ENCODE measurements around the gene COL15A1. TPM values are rescaled to one million over a fixed set of nuclear protein-coding genes. Genes with fewer than 3 reads are reported as not detected.

The COL15A1 gene
- total and polyA plus RNA-seq, 2 donors (not counting 1 experiment from before 2014, with no cell fraction given) = not detected

- no peak for ATAC-seq (ENCODE audit: low read depth)
Observed at GRCh38 chr9:99023231-99023630, 79.5 kb downstream of the COL15A1 start.

GRCh38 chr9:99023831-99024230, 80.1 kb downstream of the COL15A1 start:
- intact Hi-C loops (cut with micrococcal nuclease) = no loop called here
- ATAC-seq (ENCODE audit: low read depth) (no peak), DNase-seq (no peak)
- Histone ChIP-seq H3K4me1 (ENCODE audit: control insufficient read depth in 2 of 2, insufficient read depth in 2 of 2, low read length in 2 of 2) (no peaks in the 10 kb centered on the region), H3K4me3 (ENCODE audit: control extremely low read depth in 1 of 5, extremely low read depth in 1 of 5, insufficient read depth in 1 of 5, low read depth in 2 of 5, low read length in 4 of 5) (no peak overlapping the region), H3K4me2 (replicated peaks; ENCODE audit: low read depth, low read length, poor library complexity, severe bottlenecking) (no peak overlapping the region), H3K9ac (ENCODE audit: low read length) (no peak overlapping the region), H3K36me3 (replicated peaks in 1 of 2; ENCODE audit: control extremely low read depth in 1 of 2, control insufficient read depth in 1 of 2, extremely low read depth in 1 of 2, insufficient read depth in 2 of 2, low read length in 1 of 2) (no peaks in the 10 kb centered on the region), H3K79me2 (ENCODE audit: control insufficient read depth, insufficient read depth, low read length) (no peaks in the 10 kb centered on the region), H3K9me3 (ENCODE audit: control extremely low read depth in 1 of 3, control insufficient read depth in 2 of 3, insufficient read depth in 1 of 3, low read length in 2 of 3) (no peaks in the 10 kb centered on the region), H3K27ac (ENCODE audit: low read length in 2 of 2) (no peak overlapping the region), H3K27me3 (replicated peaks in 1 of 4; ENCODE audit: control extremely low read depth in 1 of 4, control insufficient read depth in 3 of 4, insufficient read depth in 4 of 4, low read length in 3 of 4) (no peaks in the 10 kb centered on the region), H4K20me1 (ENCODE audit: control insufficient read depth, insufficient read depth, low read length, poor library complexity, severe bottlenecking) (no peaks in the 10 kb centered on the region), H2AFZ (ENCODE audit: insufficient read depth, low read depth, low read length, poor library complexity, severe bottlenecking) (no peak overlapping the region)
- H3K9me3 Mint-ChIP-seq (ENCODE audit: insufficient read depth) = no peaks in the 10 kb centered on the region
- WGBS (ENCODE audit: insufficient coverage) = 100% methylated on average over 1 of the region's 1 CpG
- TF ChIP-seq EZH2 (IDR thresholded peaks at IDR 0.05; ENCODE audit: borderline replicate concordance, insufficient read depth, low read depth, low read length, poor library complexity, severe bottlenecking) (no peak), CTCF (IDR thresholded peaks at IDR 0.05) (no peak)
- no peaks in the 10 kb centered on the region for H3K27me3 Mint-ChIP-seq
- no peak overlapping the region for H3K4me3 Mint-ChIP-seq
- H3K4me1 Mint-ChIP-seq = no peaks in the 10 kb centered on the region
- ChIA-PET CTCF (interaction anchor here (0.9 kb wide), 1 partner anchor 117 kb away, joined by 3 read pairs; no protein-coding TSS in a partner anchor), POLR2A (no interaction called here)
- H3K27ac Mint-ChIP-seq = no peak overlapping the region

More at GRCh38 chr9:99023231-99023630, 79.5 kb downstream of the COL15A1 start:
- no peak for DNase-seq
- Mint-ChIP-seq H3K9me3 (ENCODE audit: insufficient read depth) (no peaks in the 10 kb centered on the region), H3K27ac (no peak overlapping the region), H3K27me3 (no peaks in the 10 kb centered on the region), H3K4me3 (no peak overlapping the region), H3K4me1 (no peaks in the 10 kb centered on the region)
- H3K36me3 ChIP-seq (replicated peaks in 1 of 2; ENCODE audit: control extremely low read depth in 1 of 2, control insufficient read depth in 1 of 2, extremely low read depth in 1 of 2, insufficient read depth in 2 of 2, low read length in 1 of 2) = no peaks in the 10 kb centered on the region
- H3K4me3 ChIP-seq (ENCODE audit: control extremely low read depth in 1 of 5, extremely low read depth in 1 of 5, insufficient read depth in 1 of 5, low read depth in 2 of 5, low read length in 4 of 5) = no peak overlapping the region
- no peaks in the 10 kb centered on the region for H3K9me3 ChIP-seq (ENCODE audit: control extremely low read depth in 1 of 3, control insufficient read depth in 2 of 3, insufficient read depth in 1 of 3, low read length in 2 of 3)
- TF ChIP-seq CTCF (IDR thresholded peaks at IDR 0.05) (no peak), EZH2 (IDR thresholded peaks at IDR 0.05; ENCODE audit: borderline replicate concordance, insufficient read depth, low read depth, low read length, poor library complexity, severe bottlenecking) (no peak)
- intact Hi-C loops (cut with micrococcal nuclease) = no loop called here
- H3K4me2 ChIP-seq (replicated peaks; ENCODE audit: low read depth, low read length, poor library complexity, severe bottlenecking) = no peak overlapping the region
- no peak overlapping the region for H3K27ac ChIP-seq (ENCODE audit: low read length in 2 of 2)
- no peaks in the 10 kb centered on the region for H3K27me3 ChIP-seq (replicated peaks in 1 of 4; ENCODE audit: control extremely low read depth in 1 of 4, control insufficient read depth in 3 of 4, insufficient read depth in 4 of 4, low read length in 3 of 4)
- 85% methylated on average over 7 of the region's 8 CpGs for WGBS (ENCODE audit: insufficient coverage)
- ChIA-PET POLR2A (no interaction called here), CTCF (interaction anchor here (0.9 kb wide), 1 partner anchor 118 kb away, joined by 3 read pairs; no protein-coding TSS in a partner anchor)
- no peak overlapping the region for H3K9ac ChIP-seq (ENCODE audit: low read length)
- no peaks in the 10 kb centered on the region for H3K79me2 ChIP-seq (ENCODE audit: control insufficient read depth, insufficient read depth, low read length)
- H2AFZ ChIP-seq (ENCODE audit: insufficient read depth, low read depth, low read length, poor library complexity, severe bottlenecking) = no peak overlapping the region
- H3K4me1 ChIP-seq (ENCODE audit: control insufficient read depth in 2 of 2, insufficient read depth in 2 of 2, low read length in 2 of 2) = no peaks in the 10 kb centered on the region
- no peaks in the 10 kb centered on the region for H4K20me1 ChIP-seq (ENCODE audit: control insufficient read depth, insufficient read depth, low read length, poor library complexity, severe bottlenecking)
